A673 (cell line): ENCODE data around the gene NPLOC4. TPM values are rescaled to one million over a fixed set of nuclear protein-coding genes. Genes with fewer than 3 reads are reported as not detected.

ENCODE experiments used
- BruUV-seq: library from RNA; stranded (reverse); fragments of 400-500 nt; replicated peaks from 2 replicates; lab custom pipeline; 2021; lab: Mats Ljungman, UMichigan
- CTCF ChIA-PET: fragments of 300-600 bp; sonication (Branson Sonifier 250); formaldehyde crosslinking; loops from one replicate; lab custom pipeline; 2022; ENCODE audit warnings: antibody characterized with exemption; lab: Charles Lee
- POLR2A ChIA-PET: fragments of 300-600 bp; sonication (Branson Sonifier 250); formaldehyde crosslinking; loops from one replicate; lab custom pipeline; 2022; ENCODE audit warnings: antibody characterized with exemption; ENCODE audit not compliant: low non-redundant PET; lab: Charles Lee
- DNase-seq: peaks from one replicate; pipeline ENCODE4 v3.0.0-alpha.2; 2015; ENCODE audit warnings: low spot score
- H3K27ac ChIP-seq: fragments of 200-600 bp; sonication (generic); 2 replicates; pipeline ENCODE4 v1.5.1; 2016; ENCODE audit warnings: mixed run types, low read depth, mild to moderate bottlenecking, mixed read lengths, antibody characterized with exemption, low read length; ENCODE audit not compliant: poor library complexity, severe bottlenecking
- H3K27me3 ChIP-seq: fragments of 200-600 bp; sonication (generic); replicated peaks from 2 replicates; pipeline ENCODE4 v1.6.1; 2017; ENCODE audit warnings: mixed run types, low read depth, mild to moderate bottlenecking, mixed read lengths, antibody characterized with exemption, low read length; ENCODE audit not compliant: insufficient read depth, poor library complexity
- H3K36me3 ChIP-seq: fragments of 200-600 bp; sonication (generic); 2 replicates; pipeline ENCODE4 v1.6.1; 2016; ENCODE audit warnings: mixed run types, mild to moderate bottlenecking, mixed read lengths, antibody characterized with exemption, low read length; ENCODE audit not compliant: insufficient read depth, poor library complexity, severe bottlenecking
- H3K4me1 ChIP-seq: fragments of 200-600 bp; sonication (generic); 2 replicates; pipeline ENCODE4 v1.6.1; 2017; ENCODE audit warnings: mixed run types, mild to moderate bottlenecking, mixed read lengths, antibody characterized with exemption, low read length; ENCODE audit not compliant: insufficient read depth, poor library complexity, severe bottlenecking
- H3K4me3 ChIP-seq: fragments of 200-600 bp; sonication (generic); 2 replicates; pipeline ENCODE4 v1.5.1; 2016; ENCODE audit warnings: low read depth, mixed run types, mild to moderate bottlenecking, mixed read lengths, low read length; ENCODE audit not compliant: poor library complexity, severe bottlenecking
- H3K9me3 ChIP-seq: fragments of 200-600 bp; sonication (generic); 2 replicates; pipeline ENCODE4 v1.6.1; 2016; ENCODE audit warnings: mixed run types, low read depth, mild to moderate bottlenecking, mixed read lengths, antibody characterized with exemption, low read length; ENCODE audit not compliant: poor library complexity, severe bottlenecking
- CTCF ChIP-seq: fragments of 300-800, 200-600 bp; sonication (generic); conservative IDR thresholded peaks from 2 replicates; pipeline ENCODE4 v1.5.1; 2017; ENCODE audit warnings: low read depth, mild to moderate bottlenecking, antibody characterized with exemption, low read length, moderate library complexity, mixed read lengths
- EZH2 ChIP-seq: fragments of 200-600 bp; sonication (generic); IDR thresholded peaks from 2 replicates; pipeline ENCODE4 v1.6.1; 2017; ENCODE audit warnings: borderline replicate concordance, low read depth, mild to moderate bottlenecking, mixed read lengths, antibody characterized with exemption, low read length; ENCODE audit not compliant: poor library complexity, severe bottlenecking
- intact Hi-C: fragments of 100-400 bp; cut with micrococcal nuclease; formaldehyde crosslinking; loops from one replicate; pipeline ENCODE4 v1.10.0; 2022; ENCODE audit not compliant: unreplicated experiment
- total RNA-seq: library from RNA; stranded (reverse); gene quantifications from 2 replicates; pipeline ENCODE4 v1.2.3, GENCODE V29; 2021

Gene NPLOC4
- total RNA-seq, 1 experiment from 2014 or later = 195 TPM

GRCh38 chr17:81609541-81610311, 27.2 kb downstream of the NPLOC4 start:
- Histone ChIP-seq H3K4me1 (no peaks in the 10 kb centered on the region), H3K27me3 (no peaks in the 10 kb centered on the region), H3K9me3 (no peaks in the 10 kb centered on the region), H3K36me3 (peaks cover 77% of the 10 kb centered on the region), H3K4me3 (no peak overlapping the region), H3K27ac (no peak overlapping the region)
- no peak for DNase-seq
- ChIA-PET POLR2A (no interaction called here), CTCF (no interaction called here)
- TF ChIP-seq EZH2 = no peak
- no peak for TF ChIP-seq CTCF
- BruUV-seq = no TSS peak
- intact Hi-C loops = loop anchor here (10.0 kb wide), 1 partner anchor 95 kb away; the partner anchor contains the start of gene ACTG1

GRCh38 chr17:81608605-81609004, 28.3 kb downstream of the NPLOC4 start:
- no TSS peak for BruUV-seq
- Histone ChIP-seq H3K4me1 (no peaks in the 10 kb centered on the region), H3K9me3 (no peaks in the 10 kb centered on the region), H3K36me3 (peaks cover 84% of the 10 kb centered on the region), H3K4me3 (no peak overlapping the region), H3K27me3 (no peaks in the 10 kb centered on the region), H3K27ac (no peak overlapping the region)
- DNase-seq = no peak
- CTCF ChIA-PET = no interaction called here
- POLR2A ChIA-PET = no interaction called here
- no peak for TF ChIP-seq CTCF
- no peak for TF ChIP-seq EZH2
- intact Hi-C loops = loop anchor here (10.0 kb wide), 1 partner anchor 94 kb away; the partner anchor contains the start of gene ACTG1

- no TSS peak for BruUV-seq
- ChIA-PET CTCF (no interaction called here), POLR2A (no interaction called here)
- no peak for TF ChIP-seq CTCF
- no peak for TF ChIP-seq EZH2
- Histone ChIP-seq H3K4me1 (no peaks in the 10 kb centered on the region), H3K9me3 (no peaks in the 10 kb centered on the region), H3K4me3 (no peak overlapping the region), H3K27me3 (no peaks in the 10 kb centered on the region), H3K36me3 (peaks cover 84% of the 10 kb centered on the region), H3K27ac (peak overlapping the region; percentile 19)
- intact Hi-C loops = loop anchor here (10.0 kb wide), 1 partner anchor 93 kb away; the partner anchor contains the start of gene ACTG1
- no peak for DNase-seq
These were observed 28.8 kb downstream of the NPLOC4 start for GRCh38 chr17:81608082-81608481.
